GM21447 (cell line): ENCODE results near the gene KCNIP2.
A peak's percentile ranks its signal among the peaks of the same experiment; 100 is the strongest.
"Not testable (repeated sequence)": the region's sequence is repeated elsewhere in the genome, so short reads cannot be mapped to it uniquely, and the experiment has no call there.

Source experiments
- ATAC-seq: cut with Tn5 transposase; IDR thresholded peaks from one replicate; pipeline ENCODE4 v1.9.1; 2021; ENCODE audit not compliant: unreplicated experiment

The KCNIP2 gene

GRCh38 chr10:101828766-101829551 lies 14.6 kb downstream of the KCNIP2 start:
- no peak for ATAC-seq

DNA sequence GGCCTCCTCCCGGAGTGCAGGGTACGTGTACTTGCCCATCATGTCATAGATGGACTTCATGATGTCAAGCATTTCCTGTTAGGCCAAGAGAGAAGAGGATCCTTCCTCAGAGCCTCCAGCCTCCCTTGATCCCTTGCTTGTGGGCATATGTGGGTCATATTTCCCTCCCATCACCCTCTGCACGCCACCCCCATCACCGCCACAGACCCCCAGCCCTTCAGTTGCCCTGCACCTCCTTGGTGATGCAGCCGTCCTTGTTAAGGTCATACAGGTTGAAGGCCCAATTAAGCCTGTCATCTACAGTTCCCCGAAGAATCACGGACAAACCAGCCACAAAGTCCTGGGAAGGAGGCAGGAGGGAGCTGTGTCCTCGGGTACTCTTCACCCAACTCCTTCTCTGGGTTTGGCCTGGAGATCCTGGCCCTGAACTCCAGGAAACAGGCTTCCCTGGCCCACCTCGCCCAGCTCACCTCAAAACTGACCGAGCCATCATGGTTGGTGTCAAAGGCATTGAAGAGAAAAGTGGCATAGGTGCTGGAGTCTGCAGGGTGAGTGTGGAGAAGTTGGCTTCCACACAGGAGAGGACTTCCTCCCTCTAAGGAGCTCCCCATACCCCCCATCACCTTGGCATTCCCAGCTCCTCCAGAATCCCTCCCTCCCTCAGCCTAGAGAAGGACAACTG lies 15.5 kb downstream of the KCNIP2 start:
- no peak for ATAC-seq

- ATAC-seq, result no peak
Observed at GRCh38 chr10:101826852-101827434, 16.7 kb downstream of the KCNIP2 start.

- no peak for ATAC-seq
Observed at GRCh38 chr10:101824736-101825135, 18.9 kb downstream of the KCNIP2 start.

DNA sequence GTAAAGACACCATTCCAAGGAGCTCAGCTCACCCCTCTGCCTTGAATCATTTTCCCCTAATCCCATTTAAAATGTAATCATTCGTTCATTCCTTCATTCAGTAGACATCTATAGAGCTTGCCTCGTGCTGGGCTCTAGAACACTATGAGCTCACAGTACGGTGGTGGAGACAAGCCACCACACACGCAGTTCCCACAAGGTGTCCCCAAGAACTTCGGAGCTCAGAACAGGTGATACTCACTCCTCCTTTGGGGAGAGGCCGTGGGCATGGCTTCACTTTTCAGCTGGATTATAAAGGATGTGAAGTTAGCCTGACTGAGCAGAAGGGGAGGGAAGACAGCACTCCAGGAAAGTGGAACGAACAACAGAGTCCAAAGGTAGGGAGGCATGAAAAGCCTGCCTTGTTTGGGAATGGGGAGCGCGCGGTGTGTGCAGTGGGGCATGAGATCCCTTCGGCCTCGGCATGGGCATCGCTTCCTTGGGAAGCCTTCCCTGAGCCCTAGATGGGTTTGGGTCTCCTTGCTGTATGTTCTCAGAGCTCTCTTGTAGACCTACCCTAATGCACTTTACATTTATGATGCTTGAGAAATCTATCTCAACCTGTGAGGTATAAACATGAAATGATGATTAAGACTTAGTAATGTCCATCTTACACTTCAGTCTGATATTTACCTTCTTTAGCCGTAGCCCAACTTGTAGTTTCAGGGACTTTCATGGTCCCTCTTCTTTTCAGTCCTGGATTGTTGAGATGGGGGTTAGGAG lies 24.5 kb downstream of the KCNIP2 start:
- ATAC-seq, result peak; percentile 15

GRCh38 chr10:101818119-101818871 lies 25.3 kb downstream of the KCNIP2 start, which contains the start of gene OGA:
OGA (minus strand) TSS chr10:101818444; CDS start chr10:101818022, 422 bp downstream.
- peak; percentile 82 for ATAC-seq

GRCh38 chr10:101817337-101818118 lies 26.1 kb downstream of the KCNIP2 start:
- no peak for ATAC-seq

DNA sequence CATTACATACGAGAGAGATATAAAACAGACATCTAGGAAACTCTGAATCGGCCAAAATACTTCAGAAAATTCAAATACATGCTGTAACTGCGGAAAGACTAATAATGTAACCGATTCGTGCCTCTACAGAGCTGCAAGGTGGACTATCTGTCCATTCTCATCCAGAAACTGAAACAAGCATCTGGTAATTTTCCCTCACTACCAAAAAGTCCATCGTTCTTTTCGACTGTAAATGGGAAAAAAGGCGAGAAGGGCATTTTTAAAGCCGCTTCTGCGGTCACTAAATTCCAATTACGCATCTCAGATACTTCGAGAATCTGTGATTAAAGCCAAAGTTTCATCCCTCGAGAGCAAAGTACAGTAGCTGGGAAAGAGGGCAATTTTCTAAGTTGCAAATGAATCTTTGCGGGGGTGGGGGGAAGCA lies 26.7 kb downstream of the KCNIP2 start:
- ATAC-seq, result no peak

DNA sequence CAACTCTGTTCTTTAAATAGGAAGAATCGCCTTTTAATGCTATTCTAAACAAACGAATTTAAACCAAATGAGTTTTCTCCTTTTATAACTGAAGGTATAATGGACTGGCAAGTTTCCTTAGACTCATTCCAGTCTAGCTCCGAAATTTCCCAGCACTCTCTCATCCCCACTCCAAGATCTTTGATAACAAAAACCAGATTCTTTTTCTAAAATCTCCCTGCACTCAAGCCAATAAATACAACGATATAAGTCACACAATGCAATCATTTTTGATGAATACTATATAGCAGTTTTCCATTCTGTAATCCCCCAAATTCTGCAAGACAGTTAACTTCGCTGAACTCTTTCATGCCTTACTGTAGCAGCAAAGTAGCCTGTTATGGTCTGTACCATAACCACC lies 27.2 kb downstream of the KCNIP2 start:
- no peak for ATAC-seq

- ATAC-seq, result peak; percentile 23
Observed at GRCh38 chr10:101814466-101815071, 29.0 kb downstream of the KCNIP2 start.

GRCh38 chr10:101812606-101813005 lies 31.0 kb downstream of the KCNIP2 start:
- no peak for ATAC-seq

GRCh38 chr10:101807158-101807557 lies 36.4 kb downstream of the KCNIP2 start:
- ATAC-seq, result no peak

- no peak for ATAC-seq
Observed at GRCh38 chr10:101803511-101803910, 40.1 kb downstream of the KCNIP2 start.

DNA sequence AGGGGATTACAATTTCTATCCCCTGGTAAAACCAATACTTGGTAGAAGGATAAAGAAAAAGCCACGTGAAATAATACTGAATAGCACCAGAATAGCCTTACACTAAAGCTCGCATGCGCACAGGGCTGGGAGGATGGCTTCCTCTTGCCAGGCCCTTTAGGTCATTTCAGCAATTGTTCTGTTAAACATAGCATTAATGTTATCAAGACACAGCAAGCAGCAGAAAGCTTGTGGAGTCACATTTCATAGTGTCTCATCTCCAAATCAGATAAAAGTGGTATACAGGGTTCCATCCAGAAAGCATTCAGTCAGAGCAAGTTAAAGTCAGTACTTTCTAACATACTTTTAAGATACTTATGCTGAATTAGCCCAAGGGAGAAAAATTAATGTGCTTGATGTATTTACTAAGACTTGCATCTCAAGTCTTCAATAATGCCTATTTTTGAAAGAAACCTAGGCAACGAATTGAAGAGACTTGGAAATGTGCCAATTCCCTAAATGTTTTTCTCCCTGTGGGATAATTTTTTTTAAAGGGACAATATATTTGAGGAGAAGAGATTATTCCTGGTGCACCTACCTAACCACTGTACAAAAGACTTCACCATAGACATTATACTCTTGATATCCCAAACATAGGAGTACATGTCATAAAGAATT lies 46.1 kb downstream of the KCNIP2 start:
- no peak for ATAC-seq

GRCh38 chr10:101793526-101793925 lies 50.1 kb downstream of the KCNIP2 start:
- no peak for ATAC-seq

GRCh38 chr10:101789686-101790085 lies 53.9 kb downstream of the KCNIP2 start:
- ATAC-seq, result no peak

DNA sequence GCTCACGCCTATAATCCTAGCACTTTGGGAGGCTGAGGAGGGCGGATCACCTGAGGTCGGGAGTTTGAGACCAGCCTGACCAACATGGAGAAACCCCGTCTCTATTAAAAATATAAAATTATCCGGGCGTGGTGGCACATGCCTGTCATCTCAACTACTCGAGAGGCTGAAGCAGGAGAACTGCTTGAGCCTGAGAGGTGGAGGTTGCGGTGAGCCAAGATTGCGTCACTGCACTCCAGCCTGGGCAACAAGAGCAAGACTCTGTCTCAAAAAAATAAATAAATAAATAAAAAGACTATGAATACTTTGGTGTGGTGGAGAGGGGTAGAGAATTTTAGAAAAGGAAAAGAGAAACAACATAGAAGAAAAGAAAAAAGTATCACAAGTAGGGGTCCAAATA lies 54.4 kb downstream of the KCNIP2 start:
- ATAC-seq, result not testable (repeated sequence)

DNA sequence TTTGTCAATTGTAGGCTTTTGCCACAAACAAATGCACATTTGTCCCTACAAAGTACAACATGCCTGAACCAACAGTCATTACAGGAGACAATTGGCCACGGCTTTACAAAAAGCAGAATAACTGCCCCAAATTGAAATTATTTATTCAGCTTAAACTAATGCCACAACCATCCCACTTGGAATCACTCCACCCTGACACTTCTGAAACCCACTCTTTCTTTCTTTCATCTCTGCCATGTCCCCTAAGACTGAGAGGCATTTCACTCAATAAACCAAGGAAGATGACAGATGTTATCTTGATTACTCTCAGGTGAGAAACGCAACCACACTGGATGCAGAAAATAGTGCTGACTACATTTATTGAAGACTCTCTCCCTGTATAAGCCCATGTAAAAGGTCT lies 57.8 kb downstream of the KCNIP2 start:
- no peak for ATAC-seq

GRCh38 chr10:101784558-101784957 lies 59.0 kb downstream of the KCNIP2 start:
- ATAC-seq, result no peak
